Endothelial cell of umbilical vein (primary cell): ENCODE data around the gene RIMBP2.

Experiments used
- POLR2A ChIP-seq: IDR thresholded peaks from 2 replicates; pipeline ENCODE4 v1.6.1; 2012; ENCODE audit warnings: low read depth, mild to moderate bottlenecking, control low read depth, low read length
- POLR2AphosphoS5 ChIP-seq: IDR thresholded peaks from 2 replicates; pipeline ENCODE4 v1.6.1; 2012; ENCODE audit warnings: low read depth, mild to moderate bottlenecking, control low read depth, low read length, moderate library complexity; ENCODE audit not compliant: insufficient read depth
- TF ChIP-seq, protein P1 (sequence below), 2 donors: IDR thresholded peaks; 1 replicate in 1 of 2; 2 replicates in 1 of 2; pipeline ENCODE4 v1.5.1; 2011; ENCODE audit warnings: low read length in 2 of 2, mild to moderate bottlenecking in 2 of 2, moderate library complexity in 2 of 2, control low read depth in 1 of 2, inconsistent platforms in 1 of 2, low read depth in 1 of 2; ENCODE audit not compliant: insufficient read depth in 1 of 2; ENCODE audit errors: extremely low read depth in 1 of 2
- TF ChIP-seq, protein P2 (sequence below): IDR thresholded peaks from 2 replicates; pipeline ENCODE4 v1.6.1; 2011; ENCODE audit not compliant: insufficient read depth, insufficient read length

DNA sequence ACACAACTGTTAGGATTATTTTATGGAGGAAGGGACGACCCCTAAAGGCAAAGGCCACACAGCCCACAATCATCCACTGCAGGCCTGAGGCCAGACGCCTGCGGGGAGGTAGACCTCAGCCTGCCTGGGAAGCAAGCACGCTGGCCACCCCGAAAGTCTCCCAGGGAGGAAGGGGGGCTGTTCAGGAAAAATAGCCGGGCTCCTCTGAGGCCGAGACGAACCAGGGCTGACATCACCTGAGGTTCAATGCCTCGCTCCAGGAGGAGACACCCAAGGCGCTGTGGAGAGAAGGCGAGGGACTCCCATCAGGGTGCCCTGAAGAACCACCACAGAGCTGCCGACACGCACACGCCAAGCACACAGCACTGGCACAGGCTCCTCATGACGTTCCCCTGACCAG lies 251.1 kb downstream of the RIMBP2 start:
- no peak for TF ChIP-seq POLR2AphosphoS5
- TF ChIP-seq, protein P1, sequence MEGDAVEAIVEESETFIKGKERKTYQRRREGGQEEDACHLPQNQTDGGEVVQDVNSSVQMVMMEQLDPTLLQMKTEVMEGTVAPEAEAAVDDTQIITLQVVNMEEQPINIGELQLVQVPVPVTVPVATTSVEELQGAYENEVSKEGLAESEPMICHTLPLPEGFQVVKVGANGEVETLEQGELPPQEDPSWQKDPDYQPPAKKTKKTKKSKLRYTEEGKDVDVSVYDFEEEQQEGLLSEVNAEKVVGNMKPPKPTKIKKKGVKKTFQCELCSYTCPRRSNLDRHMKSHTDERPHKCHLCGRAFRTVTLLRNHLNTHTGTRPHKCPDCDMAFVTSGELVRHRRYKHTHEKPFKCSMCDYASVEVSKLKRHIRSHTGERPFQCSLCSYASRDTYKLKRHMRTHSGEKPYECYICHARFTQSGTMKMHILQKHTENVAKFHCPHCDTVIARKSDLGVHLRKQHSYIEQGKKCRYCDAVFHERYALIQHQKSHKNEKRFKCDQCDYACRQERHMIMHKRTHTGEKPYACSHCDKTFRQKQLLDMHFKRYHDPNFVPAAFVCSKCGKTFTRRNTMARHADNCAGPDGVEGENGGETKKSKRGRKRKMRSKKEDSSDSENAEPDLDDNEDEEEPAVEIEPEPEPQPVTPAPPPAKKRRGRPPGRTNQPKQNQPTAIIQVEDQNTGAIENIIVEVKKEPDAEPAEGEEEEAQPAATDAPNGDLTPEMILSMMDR (IDR thresholded peaks at IDR 0.05; ENCODE audit: extremely low read depth in 1 of 2, insufficient read depth in 1 of 2, low read depth in 1 of 2, low read length in 2 of 2), result no peak
- no peak for TF ChIP-seq POLR2A
- TF ChIP-seq, protein P2, sequence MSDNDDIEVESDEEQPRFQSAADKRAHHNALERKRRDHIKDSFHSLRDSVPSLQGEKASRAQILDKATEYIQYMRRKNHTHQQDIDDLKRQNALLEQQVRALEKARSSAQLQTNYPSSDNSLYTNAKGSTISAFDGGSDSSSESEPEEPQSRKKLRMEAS, result no peak
